NT2/D1 (cell line): Measurements from ENCODE around the gene HK2.
"Not testable (repeated sequence)": the region's sequence is repeated elsewhere in the genome, so short reads cannot be mapped to it uniquely, and the experiment has no call there.

Experiments
- DNase-seq: peaks from one replicate; pipeline ENCODE4 v3.0.0-alpha.2; 2011; ENCODE audit warnings: low read depth, low spot score
- H3K27me3 ChIP-seq: 2 replicates; pipeline ENCODE4 v1.6.0; 2011; ENCODE audit warnings: mild to moderate bottlenecking; ENCODE audit not compliant: insufficient read length, insufficient read depth
- H3K36me3 ChIP-seq: 2 replicates; pipeline ENCODE4 v1.6.1; 2011; ENCODE audit warnings: mild to moderate bottlenecking, low read length, mixed read lengths; ENCODE audit not compliant: insufficient read depth, insufficient read length
- H3K4me1 ChIP-seq: 2 replicates; pipeline ENCODE4 v1.5.1; 2011; ENCODE audit not compliant: insufficient read depth, insufficient read length
- H3K4me3 ChIP-seq: 2 replicates; pipeline ENCODE4 v1.5.1; 2011; ENCODE audit warnings: low read depth; ENCODE audit not compliant: insufficient read length
- H3K9ac ChIP-seq: 2 replicates; pipeline ENCODE4 v1.6.0; 2011; ENCODE audit warnings: low read depth; ENCODE audit not compliant: insufficient read length
- H3K9me3 ChIP-seq: 2 replicates; pipeline ENCODE4 v1.5.1; 2011; ENCODE audit warnings: mild to moderate bottlenecking, low read length; ENCODE audit not compliant: insufficient read depth
- SUZ12 ChIP-seq: IDR thresholded peaks from 2 replicates; pipeline ENCODE4 v1.6.1; 2011; ENCODE audit not compliant: insufficient read length, insufficient read depth; ENCODE audit errors: extremely low read depth
- YY1 ChIP-seq: IDR thresholded peaks from 2 replicates; pipeline ENCODE4 v1.6.1; 2011; ENCODE audit not compliant: insufficient read length, insufficient read depth
- ZNF274 ChIP-seq: IDR thresholded peaks from 2 replicates; pipeline ENCODE4 v1.6.1; 2011; ENCODE audit warnings: mild to moderate bottlenecking, low read depth, low read length

Gene HK2

DNA sequence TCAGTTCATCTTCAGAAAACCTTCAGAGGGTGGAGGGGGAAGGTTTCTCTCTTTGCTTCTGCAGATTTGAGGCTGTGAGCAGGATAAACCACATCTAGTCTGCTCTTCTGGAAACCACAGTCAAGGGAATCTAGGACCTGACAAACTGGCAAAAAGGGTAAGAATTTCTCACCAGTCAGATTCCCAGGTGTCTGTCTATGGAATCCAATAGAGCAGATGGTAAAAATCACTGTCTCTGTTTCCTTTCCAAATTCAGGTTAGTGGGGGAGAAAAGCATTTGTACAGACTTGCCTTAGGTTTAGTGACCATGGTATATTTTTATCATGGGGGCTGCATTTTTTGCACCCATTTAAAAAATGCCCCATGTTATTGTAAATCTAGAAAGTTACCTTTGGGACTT is 62.3 kb downstream of the HK2 start:
- Histone ChIP-seq H3K36me3 (peaks cover 5% of the 10 kb centered on the region), H3K9me3 (no peaks in the 10 kb centered on the region), H3K4me1 (no peaks in the 10 kb centered on the region), H3K27me3 (no peaks in the 10 kb centered on the region), H3K9ac (no peak overlapping the region), H3K4me3 (no peak overlapping the region)
- DNase-seq = no peak
- no peak for TF ChIP-seq ZNF274
- no peak for TF ChIP-seq SUZ12
- no peak for TF ChIP-seq YY1

DNA sequence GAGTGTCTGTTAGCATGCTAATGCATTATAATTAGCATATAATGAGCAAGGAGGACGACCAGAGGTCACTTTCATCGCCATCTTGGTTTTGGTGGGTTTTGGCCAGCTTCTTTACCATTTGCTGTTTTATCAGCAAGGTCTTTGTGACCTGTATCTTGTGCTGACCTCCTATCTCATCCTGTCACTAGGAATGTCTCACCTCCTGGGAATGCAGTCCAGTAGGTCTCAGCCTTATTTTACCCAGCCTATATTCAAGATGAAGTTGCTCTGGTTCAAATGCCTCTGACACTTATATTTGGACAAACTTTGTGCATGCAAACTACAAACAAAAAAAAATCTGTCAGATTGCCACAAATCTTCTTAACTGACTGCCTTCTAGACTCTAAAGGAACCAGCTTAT is 66.3 kb downstream of the HK2 start:
- not testable (repeated sequence) for H3K36me3 ChIP-seq, H3K9ac ChIP-seq, H3K9me3 ChIP-seq, DNase-seq, H3K4me3 ChIP-seq, H3K4me1 ChIP-seq, H3K27me3 ChIP-seq

DNA sequence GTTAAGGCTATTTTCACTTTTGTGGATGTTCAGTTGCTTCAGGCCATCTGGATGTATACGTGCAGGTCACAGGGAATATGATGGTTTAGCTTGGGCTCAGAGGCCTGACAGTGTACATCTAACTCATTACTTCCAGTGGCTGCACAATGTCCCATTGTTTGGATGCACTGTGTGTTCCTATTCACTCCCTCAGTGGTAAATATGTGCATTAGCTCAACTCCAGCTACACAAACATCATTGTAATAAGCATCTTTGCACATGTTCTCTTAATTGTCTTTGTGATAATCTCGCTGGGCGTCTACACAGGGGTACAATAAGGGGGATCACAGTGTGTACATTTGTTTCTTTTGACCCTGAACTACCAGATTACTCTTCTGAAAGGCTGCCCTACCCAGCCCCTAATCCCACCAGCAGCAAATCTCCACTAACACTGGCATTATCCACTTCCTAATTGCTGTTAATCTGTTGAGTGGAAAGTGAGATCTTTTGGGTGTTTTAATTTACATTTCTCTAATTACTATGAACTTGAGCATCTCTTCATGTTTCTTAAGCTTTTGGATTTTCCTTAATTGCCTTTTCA is 68.4 kb downstream of the HK2 start:
- Histone ChIP-seq H3K9ac (no peak overlapping the region), H3K9me3 (no peaks in the 10 kb centered on the region), H3K4me3 (no peak overlapping the region), H3K36me3 (no peaks in the 10 kb centered on the region), H3K4me1 (no peaks in the 10 kb centered on the region), H3K27me3 (no peaks in the 10 kb centered on the region)
- no peak for TF ChIP-seq SUZ12
- no peak for TF ChIP-seq YY1
- TF ChIP-seq ZNF274 = no peak
- no peak for DNase-seq

DNA sequence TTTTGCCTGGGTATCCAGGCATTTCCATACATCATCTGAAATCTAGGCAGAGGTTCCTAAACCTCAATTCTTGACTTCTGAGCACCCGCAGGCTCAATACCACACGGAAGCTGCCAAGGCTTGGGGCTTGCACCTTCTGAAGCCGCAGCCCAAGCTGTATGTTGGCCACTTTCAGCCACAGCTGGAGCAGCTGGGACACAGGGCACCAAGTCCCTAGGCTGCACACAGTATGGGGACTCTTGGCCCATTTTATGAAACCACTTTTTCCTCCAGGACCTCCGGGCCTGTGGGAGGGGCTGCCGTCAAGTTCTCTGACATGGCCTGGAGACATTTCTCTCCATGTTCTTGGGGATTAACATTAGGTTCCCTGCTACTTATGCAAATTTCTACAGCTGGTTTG is 72.5 kb downstream of the HK2 start:
- H3K4me1 ChIP-seq = no peaks in the 10 kb centered on the region
- no peak overlapping the region for H3K4me3 ChIP-seq
- no peak for TF ChIP-seq SUZ12
- no peak for TF ChIP-seq ZNF274
- TF ChIP-seq YY1 = no peak
- no peaks in the 10 kb centered on the region for H3K27me3 ChIP-seq
- no peaks in the 10 kb centered on the region for H3K36me3 ChIP-seq
- no peak for DNase-seq
- H3K9ac ChIP-seq = no peak overlapping the region
- no peaks in the 10 kb centered on the region for H3K9me3 ChIP-seq

DNA sequence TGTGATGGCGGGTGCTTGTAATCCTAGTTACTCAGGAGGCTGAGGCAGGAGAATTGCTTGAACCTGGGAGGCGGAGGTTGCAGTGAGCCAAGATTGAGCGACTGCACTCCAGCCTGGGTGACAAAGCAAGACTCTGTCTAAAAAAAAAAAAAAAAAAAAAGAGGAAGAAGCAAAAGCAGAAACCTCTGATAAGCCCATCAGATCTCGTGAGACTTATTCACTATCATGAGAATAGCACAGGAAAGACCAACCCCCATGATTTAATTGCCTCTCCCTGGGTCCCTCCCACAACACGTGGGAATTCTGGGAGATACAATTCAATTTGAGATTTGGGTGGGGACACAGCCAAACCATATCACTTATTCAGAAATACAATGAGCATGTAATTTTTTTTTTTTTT is 73.6 kb downstream of the HK2 start:
- not testable (repeated sequence) for DNase-seq

DNA sequence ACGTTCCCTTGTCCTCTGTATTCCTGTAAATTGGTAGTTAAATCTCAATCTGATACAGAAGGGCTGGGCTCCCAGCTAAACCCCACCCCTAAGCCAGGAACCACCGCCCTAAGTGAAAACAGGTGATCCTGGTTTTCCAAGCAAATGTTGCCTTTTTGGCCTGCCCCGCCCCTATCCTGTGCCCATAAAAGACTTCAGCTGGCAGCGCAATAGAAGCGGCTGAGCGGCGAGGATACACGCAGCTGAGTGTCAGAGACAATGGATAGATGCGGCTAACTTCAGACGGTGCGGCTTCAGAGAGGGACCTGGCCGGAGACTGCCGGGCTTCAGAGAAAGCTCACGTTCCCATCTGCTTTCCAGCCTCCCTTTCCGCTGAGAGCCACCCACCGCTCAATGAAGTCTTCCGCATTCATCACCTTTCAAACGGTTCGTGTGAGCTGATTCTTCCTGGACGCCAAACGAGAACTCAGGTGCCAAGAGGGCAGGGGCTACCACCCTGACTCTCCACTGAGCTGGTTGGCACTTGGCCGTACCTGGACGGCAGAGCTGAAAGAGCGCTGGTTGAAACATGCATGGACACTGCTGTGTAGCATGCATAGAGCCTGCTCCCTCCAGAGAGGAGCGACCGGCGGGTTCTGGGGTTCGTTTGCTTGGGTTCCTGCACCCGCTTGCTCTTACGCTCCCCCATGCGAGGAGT is 75.0 kb downstream of the HK2 start:
- H3K36me3 ChIP-seq = no peaks in the 10 kb centered on the region
- no peaks in the 10 kb centered on the region for H3K9me3 ChIP-seq
- no peak overlapping the region for H3K9ac ChIP-seq
- no peaks in the 10 kb centered on the region for H3K4me1 ChIP-seq
- H3K27me3 ChIP-seq = no peaks in the 10 kb centered on the region
- H3K4me3 ChIP-seq = no peak overlapping the region
- no peak for DNase-seq
- no peak for TF ChIP-seq SUZ12
- TF ChIP-seq ZNF274 = no peak
- TF ChIP-seq YY1 = no peak

More for the DNA sequence above, 73.6 kb downstream of the HK2 start:
- not testable (repeated sequence) for H3K9me3 ChIP-seq, H3K4me1 ChIP-seq, H3K9ac ChIP-seq, H3K36me3 ChIP-seq, H3K4me3 ChIP-seq, H3K27me3 ChIP-seq

DNA sequence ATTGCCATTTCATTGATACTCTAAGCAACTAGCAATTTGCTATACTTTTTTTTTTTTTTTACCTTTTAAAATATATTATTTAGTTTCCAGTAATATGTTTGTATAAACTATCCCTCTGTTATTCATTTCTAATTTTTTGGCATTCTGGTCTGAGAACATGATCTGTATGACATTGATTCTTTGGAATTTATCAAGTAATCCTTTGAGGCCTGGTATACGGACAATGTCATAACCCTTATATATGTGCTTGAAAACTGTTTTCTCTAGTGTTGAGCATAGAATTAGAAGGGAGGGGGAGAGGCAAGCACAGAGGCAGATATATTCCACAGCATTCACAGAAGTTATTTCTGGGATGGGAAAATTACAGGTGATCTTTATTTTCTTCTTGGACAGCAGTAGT is 76.3 kb downstream of the HK2 start:
- no peak overlapping the region for H3K4me3 ChIP-seq
- no peaks in the 10 kb centered on the region for H3K27me3 ChIP-seq
- H3K9me3 ChIP-seq = no peaks in the 10 kb centered on the region
- H3K9ac ChIP-seq = no peak overlapping the region
- no peak for TF ChIP-seq ZNF274
- no peak for TF ChIP-seq YY1
- no peak for TF ChIP-seq SUZ12
- no peaks in the 10 kb centered on the region for H3K4me1 ChIP-seq
- no peaks in the 10 kb centered on the region for H3K36me3 ChIP-seq
- no peak for DNase-seq

DNA sequence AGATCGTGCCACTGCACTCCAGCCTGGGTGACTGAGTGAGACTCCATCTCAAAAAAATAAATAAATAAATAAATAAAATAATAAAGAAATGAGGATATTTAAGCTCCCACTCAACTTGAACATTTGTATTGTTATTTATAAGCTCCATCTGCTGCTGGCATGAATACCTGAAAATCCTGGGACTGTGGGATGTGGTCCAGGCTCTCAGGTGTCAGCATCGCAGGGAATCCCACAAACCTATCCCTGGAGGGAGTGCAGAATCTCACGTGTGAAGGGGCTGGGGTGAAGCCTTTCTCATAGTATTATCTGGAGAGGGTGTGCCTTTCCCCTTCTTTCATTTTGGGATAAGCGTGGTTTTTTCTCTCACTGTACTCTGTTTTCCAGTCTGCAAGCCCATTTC is 77.1 kb downstream of the HK2 start:
- no peak overlapping the region for H3K9ac ChIP-seq
- H3K4me1 ChIP-seq = no peaks in the 10 kb centered on the region
- no peaks in the 10 kb centered on the region for H3K36me3 ChIP-seq
- no peak overlapping the region for H3K4me3 ChIP-seq
- DNase-seq = no peak
- no peaks in the 10 kb centered on the region for H3K9me3 ChIP-seq
- H3K27me3 ChIP-seq = no peaks in the 10 kb centered on the region
- TF ChIP-seq ZNF274 (no peak), SUZ12 (no peak), YY1 (no peak)
